HG02623 (cell line): ENCODE data around the gene SLC36A4.
A peak's percentile ranks its signal among the peaks of the same experiment; 100 is the strongest.
"Not testable (repeated sequence)": the region's sequence is repeated elsewhere in the genome, so short reads cannot be mapped to it uniquely, and the experiment has no call there.

ENCODE experiments used
- ATAC-seq: cut with Tn5 transposase; IDR thresholded peaks from one replicate; pipeline ENCODE4 v1.9.1; 2021; ENCODE audit warnings: moderate library complexity; ENCODE audit not compliant: unreplicated experiment

Gene SLC36A4

DNA sequence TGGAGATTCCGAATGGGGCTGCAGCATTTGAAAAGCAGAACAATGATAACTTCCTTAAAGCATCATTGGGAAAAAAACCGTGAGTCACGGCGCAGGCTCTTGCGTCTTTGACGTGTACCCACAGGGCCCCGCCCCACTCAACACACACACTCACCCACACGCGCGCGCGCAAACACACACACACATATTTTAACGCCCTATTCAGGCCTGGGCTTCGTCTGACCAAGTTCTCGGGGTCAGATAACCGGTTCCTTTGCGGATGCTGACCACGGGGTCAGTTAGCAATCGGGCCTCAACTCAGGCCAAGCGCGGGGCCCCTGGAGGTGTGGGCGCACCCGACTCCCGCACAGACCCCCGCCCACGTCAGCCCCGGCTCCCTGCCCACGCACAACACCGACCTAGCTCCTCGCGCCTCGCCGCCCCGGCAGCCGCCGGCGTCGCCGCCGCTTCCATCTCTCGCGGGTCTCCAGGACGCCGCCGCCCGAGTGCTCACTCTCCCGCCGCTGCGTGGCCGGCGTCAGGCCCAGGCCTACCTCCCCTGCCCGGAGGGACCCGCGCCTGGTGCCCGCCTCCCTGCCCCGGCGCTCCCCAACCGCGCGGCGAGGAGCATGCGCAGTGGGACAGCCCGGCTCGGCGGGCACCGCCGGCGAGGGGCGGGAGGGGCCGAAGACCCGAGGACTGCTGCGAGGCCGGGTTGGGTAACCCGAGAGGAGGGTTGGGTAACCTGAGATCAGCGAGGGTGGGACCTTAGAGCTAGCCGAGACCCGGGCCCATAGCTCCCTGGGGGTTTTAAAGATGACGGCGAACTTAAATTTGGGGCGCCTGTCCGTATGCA is at the start of gene SLC36A4:
SLC36A4 (minus strand) TSS at position 612 of the 835 bp plus-strand sequence; CDS start at position 453, 159 bp downstream.
- ATAC-seq: peak; percentile 87

DNA sequence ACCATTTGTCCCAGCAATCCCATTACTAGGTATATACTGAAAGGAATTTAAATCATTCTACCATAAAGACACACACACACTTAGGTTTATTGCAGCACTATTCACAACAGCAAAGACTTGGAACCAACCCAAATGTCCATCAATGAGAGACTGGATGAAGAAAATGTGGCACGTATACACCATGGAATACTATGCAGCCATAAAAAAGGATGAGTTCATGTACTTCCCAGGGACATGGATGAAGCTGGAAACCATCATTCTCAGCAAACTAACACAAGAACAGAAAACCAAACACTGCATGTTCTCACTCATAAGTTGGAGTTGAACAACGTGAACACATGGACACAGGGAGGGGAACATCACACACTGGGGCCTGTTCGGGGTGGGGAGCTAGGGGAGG is 49.0 kb upstream of the SLC36A4 start:
- ATAC-seq: not testable (repeated sequence)

DNA sequence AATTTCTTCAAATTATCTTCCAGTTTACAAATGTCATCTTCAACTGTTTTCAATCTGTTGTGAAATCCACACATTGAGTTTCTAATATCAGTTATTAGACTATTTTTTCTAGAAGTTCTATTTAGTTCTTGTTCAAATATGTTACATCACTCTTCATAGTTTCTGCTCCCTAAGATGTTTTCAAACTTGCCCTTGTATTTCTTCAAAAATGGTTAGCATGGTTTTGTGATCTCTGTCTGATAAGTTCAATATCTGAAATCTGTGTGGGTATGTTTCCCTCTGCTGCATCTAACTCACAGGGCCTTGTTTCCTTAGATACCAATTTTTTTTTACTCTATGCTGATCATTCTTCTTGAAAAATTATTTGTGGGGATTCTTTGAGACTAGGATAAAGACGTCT is 46.2 kb upstream of the SLC36A4 start:
- no peak for ATAC-seq

DNA sequence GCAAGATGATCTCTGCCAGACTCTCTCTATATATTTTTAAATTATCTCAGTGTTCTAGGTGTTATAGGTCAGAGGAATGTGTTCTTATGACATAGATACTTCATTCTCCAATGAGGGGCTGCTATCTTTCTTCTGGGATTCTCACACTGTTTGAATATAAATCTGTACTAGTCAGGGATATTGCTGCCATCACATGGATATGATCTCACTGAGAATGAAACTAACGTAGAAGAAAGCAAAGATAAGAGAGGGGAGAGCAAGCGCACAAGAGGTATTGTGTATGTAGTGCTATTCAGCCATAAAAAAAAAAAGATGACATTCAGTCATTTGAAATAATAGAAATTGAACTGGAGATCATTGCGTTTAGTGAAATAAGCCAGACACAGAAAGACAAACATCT is 42.2 kb upstream of the SLC36A4 start:
- no peak for ATAC-seq

DNA sequence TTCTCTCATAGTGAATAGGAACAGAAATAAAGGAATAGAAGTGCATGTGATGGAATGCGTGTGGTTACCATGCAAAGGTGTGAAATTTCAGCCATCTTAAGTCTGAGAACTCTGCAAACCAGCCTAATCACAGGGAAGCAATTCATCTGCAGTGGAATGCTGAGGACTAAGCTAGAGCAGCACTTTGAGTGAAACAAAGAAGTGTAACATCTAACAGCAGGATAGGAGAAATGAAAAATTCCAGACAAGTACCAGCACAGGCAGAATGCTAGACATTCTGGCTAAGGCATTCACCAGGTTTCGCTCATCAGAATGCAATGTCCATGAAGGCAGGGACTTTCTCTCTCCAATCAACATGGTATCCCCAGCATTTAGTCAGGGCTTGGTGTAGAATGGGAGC is 41.2 kb upstream of the SLC36A4 start:
- no peak for ATAC-seq

DNA sequence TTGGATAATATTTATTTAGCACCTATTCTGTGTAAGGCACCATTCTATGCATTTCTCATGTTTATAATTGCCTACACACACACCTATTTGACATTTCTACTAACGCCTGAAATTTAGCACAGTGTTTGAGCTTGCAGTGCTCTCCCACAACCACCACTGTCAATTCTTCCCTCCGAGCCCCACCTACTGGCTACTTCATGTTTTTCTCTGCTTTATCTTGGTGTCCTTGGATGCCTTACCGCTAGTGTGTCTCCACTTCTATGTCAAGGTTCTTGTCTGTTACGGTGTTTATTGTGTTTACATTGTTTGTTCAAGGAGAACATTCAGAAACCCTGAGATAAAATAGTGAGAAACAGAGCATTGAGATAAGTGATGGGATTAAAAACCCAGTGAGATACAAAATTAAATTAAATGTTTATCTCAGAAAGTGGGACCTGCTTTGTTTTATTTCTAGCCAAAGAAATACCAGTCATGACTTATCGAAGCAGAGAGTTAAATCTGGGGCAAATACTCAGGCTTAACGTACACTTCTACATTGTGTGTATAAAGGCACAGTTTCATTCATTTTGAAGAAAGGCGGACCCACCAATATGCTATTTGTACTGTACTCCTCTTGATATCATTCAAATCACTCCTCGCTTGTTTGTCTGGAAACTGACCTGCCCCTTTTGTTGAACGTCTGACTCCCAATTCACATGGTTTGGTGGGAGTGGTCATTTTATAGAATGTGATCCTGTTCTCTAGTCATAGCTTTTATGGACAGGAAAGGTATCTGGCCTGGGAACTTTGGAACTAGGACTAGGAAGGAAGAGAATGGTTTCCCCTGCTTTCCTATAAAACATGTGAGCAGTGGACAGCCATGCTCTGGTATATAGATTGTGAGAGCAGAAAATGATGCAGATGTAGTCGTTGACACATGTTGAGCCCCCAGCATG is 39.2 kb upstream of the SLC36A4 start:
- peak; percentile 56 for ATAC-seq

DNA sequence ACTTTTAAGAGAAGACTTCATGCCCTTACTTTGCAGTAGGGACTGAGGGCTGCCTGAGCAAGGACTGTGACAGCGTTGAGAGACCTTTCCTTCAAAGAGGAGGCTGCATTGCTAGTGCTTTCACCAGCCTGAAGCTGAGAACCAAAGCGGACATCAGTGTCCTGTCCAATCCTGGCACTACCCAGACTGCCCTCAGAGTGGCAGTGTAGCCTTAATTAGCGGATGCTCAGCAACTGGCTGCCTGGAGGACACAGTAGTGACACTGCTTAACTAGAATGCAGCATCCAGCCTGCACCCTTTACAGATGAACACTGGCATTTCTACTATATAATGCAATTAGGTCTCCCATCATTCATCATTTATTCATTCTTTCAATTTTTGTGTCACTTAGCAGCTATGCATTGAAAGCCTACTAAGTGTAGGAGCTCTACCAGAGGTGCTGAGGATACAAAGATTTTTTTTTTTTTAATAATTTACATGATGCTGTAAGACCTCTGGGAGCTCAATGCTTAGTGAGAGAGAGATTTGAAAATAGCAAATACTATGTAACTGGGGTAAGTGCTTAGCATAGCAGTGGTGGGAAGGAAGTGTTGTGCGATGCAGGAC is 36.9 kb upstream of the SLC36A4 start:
- ATAC-seq: peak; percentile 96

DNA sequence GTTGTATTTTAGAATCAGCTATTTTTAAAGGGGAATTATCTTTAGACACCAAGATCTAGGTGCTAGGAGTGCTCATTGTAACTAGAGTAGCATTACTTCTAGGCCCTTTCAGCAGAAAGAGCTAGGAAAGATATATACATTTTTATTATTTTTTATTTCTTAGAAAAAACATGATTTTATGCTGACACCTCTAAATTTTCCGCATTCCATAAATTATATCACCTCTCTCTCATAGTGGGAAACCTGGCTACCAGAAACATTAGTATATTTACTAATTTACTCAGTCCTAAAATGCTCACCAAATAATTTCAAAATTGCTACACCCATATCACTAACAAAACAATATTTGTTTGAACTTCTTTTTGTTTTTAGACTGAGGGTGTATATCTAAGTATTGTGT is 32.1 kb upstream of the SLC36A4 start:
- ATAC-seq: no peak

DNA sequence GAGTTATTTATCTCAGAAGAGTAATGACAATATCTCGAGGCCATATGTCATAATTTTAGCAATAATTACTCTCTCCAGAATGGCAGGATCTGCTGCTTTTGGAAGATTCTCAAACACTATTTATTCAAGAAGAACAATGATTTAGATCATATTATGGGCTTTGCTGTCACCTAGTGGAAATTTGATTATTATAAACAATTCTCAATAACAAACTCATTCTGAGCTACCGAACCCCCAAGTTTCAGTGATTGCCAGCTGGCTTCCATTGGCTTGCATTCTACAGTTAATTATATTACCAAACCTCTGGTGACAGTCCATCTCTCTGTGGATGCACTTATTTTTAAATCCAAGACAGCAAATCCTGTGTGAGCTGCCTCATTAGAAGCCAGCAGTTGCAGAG is 27.9 kb upstream of the SLC36A4 start:
- ATAC-seq: no peak

DNA sequence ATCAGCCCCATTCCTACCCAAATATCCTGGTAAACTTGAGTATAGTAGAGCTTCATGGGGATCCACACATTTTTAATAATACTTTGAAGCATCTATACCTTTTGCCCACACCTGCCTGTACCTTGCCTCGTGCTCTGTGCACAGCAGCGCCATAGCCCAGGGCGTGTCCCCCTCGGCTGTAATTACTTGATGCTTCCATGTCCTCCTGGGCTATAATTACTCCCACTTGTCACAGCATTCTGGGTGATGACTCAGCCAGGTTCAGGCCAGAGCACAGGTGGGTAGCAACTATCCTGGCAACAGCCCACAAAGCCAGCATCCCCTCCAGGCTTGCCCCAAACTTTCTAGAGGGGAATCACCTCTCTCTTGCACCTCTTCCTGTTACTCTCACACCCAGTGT is 23.7 kb upstream of the SLC36A4 start:
- ATAC-seq: no peak

DNA sequence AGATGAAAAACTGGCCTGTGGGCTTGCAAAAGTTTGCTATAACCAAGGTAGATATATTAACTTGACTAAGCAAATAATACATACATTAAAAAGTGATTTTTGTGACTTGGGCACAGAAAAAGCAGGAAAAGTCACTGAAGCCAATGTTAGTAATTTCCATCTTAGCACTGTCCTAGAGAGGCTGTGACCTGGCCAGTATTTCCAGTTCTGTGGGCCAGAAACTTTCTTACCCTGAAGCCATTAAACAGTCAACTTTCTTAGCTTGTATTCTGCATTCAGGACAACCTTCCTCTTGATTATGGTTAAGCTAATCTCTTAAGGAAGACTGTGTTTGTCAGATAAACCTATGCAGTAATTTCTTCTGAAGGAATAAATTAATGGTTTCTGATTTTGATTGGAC is 22.3 kb upstream of the SLC36A4 start:
- no peak for ATAC-seq

DNA sequence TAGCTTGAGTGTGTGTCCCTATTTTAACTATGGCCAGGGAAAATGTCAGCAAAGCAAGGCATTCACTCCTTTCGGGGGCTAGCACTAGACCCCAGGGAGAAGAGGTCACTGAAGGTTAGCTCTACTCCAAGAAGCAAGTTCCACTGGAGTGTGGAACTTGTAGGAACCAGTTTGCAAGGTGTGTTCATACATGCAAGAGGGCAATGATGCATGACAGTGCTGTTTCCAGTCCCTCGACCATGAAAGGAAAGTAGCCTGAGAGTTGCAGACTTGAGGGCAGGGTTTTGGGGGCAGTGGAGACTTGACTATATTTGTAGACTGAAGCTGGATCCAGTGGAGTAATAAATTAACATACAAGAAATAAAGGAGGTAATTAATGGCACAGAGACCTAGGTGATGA is 21.6 kb upstream of the SLC36A4 start:
- no peak for ATAC-seq

DNA sequence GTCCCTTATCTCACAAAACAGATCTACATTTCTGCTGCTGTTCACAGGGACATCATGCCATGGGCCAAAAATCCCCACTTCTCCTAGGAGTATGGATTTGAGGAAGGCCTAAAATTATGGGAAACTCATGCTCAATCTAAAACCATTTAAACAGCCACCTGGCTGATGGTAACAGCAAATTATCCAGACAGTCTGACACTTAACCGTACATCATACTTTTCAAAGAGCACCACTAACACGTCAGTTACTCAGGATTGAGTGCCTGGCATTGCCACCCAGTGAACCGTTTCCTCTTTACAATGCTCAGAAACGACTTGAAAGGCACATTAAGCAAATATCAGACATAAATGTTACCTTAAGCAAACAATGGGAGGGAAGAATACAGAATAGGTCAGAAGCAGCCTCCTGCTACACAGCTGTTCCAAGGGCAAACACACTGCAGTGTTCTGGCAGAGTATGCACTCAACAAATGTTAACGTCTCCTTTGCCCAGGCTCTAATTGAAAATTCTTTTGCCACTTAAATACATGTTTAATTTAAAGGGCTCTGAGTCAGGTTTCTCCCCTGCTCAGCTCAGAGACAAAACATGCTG is 18.8 kb upstream of the SLC36A4 start:
- no peak for ATAC-seq

DNA sequence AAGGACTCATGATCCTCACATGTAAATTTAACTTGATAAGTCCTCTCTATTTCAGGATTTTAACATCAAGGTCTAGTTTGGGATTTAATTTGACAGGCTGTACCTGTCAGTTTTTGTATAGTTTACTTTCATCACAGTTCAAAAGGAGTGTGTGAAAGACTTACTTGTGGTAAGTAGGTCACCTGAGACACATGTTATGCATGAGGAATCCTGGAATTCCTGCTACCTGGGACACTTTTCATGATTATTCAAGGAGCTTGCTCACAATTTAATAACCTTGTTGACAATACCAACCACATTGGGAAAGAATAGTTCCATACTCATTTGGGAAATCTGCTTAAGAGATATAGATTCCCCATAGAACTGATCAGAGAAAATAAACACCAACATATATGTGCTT is 15.8 kb upstream of the SLC36A4 start:
- ATAC-seq: no peak

DNA sequence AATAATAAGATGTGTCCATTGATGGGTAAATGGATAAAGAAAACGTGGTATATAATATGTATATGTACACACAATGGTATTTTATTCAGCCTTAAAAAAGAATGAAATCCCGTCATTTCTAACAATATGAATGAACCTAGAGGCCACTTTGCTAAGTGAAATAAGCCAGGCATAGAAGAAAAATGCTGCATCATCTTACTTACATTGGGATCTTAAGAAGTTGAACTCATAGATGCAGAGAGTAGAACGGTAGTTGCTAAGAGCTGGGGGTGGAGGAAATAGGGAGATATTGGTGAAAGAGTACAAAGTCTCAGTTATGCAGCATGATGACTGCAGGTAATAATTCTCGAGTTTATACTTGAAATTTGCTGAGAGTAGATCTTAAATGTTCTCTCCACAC is 14.3 kb upstream of the SLC36A4 start:
- no peak for ATAC-seq

DNA sequence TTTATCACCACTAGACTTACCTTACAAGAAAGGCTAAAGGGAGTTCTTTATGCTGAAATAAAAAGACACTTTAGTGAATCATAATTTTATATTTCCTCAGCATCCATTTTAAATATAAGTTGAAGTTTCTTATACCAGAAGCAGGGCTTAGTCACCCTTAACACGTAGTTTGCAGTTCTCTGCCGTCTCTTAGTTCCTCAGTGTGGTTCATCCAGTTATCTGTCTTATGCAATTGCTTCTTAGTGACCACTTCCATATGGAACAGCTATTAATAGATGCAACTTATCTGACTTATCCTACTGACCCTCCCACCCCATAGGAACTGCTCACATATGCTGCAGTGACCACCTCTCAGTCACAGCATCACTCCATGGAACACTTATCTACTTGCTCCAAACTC is 11.7 kb upstream of the SLC36A4 start:
- ATAC-seq: no peak

DNA sequence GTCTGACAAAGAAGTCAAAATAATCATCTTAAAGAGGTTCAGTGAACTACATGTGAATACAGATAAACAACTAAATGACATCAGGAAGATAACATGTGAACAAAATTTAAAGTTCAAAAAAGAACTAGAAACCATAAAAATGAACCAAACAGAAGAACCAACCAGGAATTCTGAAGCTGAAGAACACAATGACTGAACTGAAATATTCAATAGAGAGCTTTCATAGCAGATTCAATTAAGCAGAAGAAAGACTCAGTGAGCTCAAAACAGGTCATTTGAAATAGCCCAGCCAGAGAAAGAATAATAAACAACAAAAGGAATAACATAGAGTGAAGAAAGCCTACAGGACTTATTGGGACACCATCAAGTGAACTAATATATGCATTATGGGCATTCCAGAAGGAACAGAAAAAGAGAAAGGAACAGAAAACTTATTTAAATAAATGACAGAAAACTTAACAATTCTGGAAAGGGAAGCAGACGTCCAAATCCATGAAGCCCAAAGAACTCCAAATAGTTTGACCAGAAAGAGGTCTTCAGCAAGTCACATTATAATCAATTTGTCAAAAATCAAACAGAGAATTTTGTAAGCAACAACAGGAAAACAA is 11.0 kb upstream of the SLC36A4 start:
- no peak for ATAC-seq

DNA sequence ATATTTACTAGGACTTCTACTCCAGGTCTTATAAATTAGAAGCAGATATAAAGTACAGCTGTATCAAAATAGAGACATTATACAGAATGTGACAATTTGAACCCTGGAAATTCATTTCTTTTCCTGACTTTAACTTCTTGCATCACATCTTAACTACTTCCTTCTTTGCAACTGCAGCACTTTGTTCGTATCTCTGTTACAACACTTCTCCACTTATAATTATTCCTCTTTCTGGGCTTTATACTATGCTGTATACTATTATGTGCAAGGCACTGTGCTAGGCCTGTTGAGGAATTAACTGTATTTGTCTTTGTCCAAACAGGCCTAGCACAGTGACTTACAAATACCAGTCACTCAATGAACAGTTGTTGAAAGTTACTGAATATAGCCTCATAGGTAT is 1.8 kb upstream of the SLC36A4 start:
- no peak for ATAC-seq

DNA sequence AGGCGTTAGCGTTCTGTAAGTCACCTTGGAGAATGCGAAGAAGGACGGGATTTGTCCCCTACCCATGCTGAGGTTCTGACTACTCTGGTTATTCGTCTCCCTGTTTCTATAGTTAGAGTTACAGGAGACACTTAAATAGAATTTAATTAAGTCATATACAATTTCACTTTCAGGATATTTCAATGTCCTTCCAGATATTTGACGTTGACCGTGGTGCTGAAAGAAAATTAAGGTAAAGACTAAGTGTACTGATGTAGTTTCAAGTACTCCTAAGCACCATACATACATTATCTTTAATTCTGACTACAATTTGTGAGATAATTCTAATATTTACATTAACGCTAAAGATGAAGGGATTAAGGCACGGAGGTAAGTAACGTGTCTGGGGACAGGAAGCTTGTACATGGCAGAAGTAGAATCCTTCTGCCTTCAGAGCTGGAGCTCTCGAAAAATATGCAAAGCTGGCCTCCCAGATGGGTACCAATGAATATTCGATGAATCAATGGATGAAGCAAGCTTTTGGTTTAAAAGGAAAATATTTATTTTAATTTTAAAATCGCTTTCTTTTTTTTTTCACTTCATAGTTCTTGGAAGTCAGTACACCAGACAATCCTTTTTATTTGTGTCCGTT is 539 bp upstream of the SLC36A4 start:
- ATAC-seq: no peak

DNA sequence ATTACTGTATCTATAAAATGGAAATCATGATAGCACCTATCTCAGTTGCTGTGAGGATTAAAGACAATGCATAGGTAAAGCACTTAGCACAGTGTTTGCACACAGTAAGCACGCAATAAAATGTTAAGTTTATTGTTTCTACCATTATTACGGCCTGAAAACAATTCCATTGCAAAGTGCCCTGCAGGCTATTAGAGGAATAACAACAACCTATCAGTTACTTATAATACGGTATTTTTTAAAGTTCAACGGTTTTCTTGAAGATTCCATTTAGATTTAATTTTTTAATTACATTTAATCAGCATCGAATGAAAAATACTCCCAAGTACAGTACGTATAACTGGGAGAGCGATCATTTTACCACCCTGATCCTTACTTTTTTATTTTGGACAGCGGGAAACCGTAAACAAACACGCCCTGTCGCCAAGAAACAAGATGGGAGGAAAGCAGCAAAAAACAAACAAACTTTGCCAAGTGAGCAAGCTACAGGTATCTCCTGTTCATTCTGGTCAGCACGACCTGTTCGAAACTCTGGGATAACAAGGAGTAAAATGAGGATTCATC is 893 bp downstream of the SLC36A4 start:
- ATAC-seq: peak; percentile 9
